Limb (tissue), 2 donors: Measurements from ENCODE around the gene TMEM214.
A peak's percentile ranks its signal among the peaks of the same experiment; 100 is the strongest.

Source experiments
- DNase-seq, 2 donors: peaks; one replicate each; pipeline ENCODE4 v3.0.0-alpha.2; 2016; ENCODE audit errors: extremely low spot score in 2 of 2

The TMEM214 gene

GRCh38 chr2:27083410-27084296 is 50.9 kb downstream of the TMEM214 start:
- DNase-seq: no peak

DNA sequence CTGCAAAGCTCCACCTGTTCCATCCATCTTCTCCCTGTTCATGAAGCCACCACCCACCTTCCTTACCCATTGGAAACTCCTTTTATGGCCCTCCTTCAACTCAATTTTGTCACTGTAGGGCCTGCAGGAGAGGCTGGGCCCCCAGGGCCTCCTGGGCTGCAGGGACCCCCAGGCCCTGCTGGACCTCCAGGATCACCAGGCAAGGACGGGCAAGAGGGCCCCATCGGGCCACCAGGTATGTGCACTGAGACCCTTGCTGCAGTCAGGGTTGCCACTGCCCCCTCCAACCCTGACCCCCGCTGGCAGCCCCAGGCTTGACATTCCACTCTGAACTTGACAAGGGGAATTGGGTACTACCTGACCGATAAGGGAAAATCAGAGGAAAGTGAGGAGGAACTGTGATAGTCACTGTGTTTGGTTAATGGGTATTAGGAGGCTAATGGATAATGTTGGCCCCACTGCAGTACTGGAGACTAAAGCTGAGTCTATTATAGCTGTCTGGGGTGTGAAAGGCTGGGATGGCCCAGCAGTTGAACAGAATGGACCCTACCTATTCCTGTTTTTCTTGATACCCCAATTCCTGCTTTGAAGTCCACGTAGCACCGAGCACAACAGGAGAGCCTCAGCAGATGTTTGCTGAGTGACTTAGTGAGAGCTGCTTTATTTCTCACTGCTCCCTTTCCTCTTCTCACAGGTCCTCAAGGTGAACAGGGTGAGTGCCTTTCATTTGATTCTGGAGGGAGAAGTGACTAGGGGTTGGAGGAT is 51.7 kb downstream of the TMEM214 start:
- no peak for DNase-seq

DNA sequence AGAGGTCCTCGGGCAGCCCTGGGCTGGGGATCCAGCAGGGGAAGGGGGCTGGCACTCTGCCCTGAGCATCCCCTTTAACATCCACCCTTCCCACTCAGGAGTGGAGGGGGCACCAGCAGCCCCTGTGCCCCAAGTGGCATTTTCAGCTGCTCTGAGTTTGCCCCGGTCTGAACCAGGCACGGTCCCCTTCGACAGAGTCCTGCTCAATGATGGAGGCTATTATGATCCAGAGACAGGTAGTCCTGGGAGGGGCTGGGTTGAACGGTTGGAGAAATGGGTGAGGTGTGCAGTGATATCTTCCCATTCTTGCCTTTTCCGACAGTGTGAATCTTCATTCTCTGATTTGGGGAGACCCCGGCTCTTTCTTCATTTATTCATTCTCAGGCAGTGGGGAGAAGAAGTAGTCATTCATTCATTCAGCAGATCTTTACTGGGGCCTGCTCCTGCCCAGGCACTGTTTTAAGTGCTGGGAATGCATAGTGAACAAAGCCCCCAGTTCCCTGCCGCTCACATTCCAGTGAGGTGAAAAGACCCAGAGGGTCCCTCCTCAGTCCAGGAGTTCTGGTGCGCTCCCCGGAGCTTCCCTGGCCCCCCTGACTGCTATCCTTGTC is 52.4 kb downstream of the TMEM214 start:
- DNase-seq: no peak

- peak in 1 of 2 donors; percentile 70 for DNase-seq
Measured at GRCh38 chr2:27085673-27086089, 52.9 kb downstream of the TMEM214 start.

- peak; percentile 95 to 99 for DNase-seq
Measured at GRCh38 chr2:27086090-27086723, 53.4 kb downstream of the TMEM214 start.

GRCh38 chr2:27086724-27087593 is 54.2 kb downstream of the TMEM214 start, which contains the start of gene KHK:
Gene KHK, plus strand, starts transcription at chr2:27086772. Its CDS starts 488 bp downstream, at chr2:27087260.
- peak in 1 of 2 donors; percentile 54 for DNase-seq

DNA sequence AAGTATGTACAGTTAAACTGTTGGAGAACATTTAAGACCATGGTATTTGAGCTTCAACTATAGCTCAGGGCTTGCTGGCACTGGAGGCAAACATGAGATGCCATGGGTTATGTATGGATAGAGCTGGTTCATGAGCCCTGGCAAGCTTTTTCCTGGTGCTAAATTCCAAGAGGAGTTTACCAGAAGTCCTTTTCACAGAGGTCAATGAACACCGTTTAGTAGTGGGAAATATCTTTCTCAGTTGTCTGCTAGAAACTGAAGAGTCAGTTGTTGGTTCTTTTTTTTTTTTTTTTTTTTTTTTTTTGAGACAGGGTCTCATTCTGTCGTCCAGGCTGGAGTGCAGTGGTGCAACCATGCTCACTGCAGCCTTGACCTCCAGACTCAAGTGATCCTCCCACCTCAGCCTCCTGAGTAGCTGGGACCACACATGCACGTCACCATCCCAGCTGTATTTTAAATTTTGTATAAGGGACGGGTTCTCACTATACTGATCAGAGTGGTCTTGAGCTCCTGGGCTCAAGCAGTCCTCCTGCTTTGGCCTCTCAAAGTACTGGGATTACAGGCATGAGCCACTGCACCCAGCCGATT is 55.2 kb downstream of the TMEM214 start:
- no peak for DNase-seq

DNA sequence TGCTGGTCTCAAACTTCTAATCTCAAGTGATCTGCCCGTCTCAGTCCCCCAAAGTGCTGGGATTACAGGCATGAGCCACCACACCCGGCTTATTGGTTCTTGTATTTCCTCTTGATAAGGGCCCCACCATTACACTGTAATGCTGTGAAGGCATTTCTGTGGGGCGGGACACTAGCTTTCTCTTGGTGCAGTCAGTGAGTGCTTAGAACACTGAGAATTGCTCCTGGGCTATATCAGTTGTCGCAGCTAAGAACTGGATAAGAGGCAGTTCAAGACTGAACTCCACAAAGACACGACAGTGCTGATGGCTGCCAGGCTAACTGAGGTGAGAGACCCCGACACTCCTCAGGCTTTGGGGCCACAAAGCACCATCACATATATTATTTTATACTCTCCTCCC is 55.9 kb downstream of the TMEM214 start:
- DNase-seq: no peak

DNA sequence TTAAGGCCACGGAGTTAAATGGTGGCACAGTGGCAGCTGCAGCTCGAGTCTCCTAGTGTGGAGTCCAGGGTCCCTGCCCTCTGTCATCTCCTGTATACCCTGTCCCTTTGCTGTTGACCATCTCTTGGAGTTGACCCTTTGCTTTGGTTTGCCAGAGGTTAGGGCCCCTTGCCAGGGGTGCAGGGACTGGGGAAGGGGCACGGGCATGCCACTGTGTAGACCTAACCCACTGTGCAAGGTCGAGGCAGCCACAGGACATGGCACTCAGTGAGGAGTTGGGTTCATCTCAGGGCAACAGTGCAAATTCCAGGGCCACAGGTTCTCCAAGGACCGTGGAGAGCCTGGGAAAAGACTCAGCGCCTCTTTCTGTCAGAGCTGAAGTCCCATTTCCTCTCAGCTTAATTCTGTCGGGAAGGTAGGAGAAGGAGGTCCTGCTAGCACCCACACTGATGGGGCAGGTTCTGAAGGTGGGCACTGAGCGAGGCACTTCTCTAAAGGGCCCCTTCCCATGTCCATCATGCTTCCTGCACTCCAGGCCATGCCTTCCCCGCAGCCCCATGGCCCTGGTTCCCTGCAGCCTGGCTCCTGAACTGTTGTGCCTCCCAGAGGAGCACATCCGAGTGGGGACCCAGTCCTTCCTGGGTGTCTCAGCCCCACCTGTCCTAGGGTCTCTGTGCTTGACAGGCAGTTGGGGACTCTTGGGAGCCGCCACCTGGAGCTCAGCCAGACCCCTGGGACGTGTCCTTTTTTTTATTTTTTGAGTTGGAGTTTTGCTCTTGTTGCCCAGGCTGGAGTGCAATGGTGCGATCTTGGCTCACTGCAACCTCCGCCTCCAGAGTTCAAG is 56.6 kb downstream of the TMEM214 start:
- DNase-seq: no peak
